Osteoblast (primary cell): Measurements from ENCODE around the gene KCNK5. TPM values are rescaled to one million over a fixed set of nuclear protein-coding genes. Genes with fewer than 3 reads are reported as not detected.

Experiments used
- DNase-seq: peaks from one replicate; pipeline ENCODE4 v3.0.0; 2011; ENCODE audit warnings: low spot score, mixed read lengths; ENCODE audit not compliant: insufficient read length; ENCODE audit errors: missing footprints
- H2AFZ ChIP-seq: 2 replicates; pipeline ENCODE4 v1.6.0; 2011; ENCODE audit warnings: mild to moderate bottlenecking, low read length
- H3K27ac ChIP-seq: 2 replicates; pipeline ENCODE4 v1.5.1; 2011; ENCODE audit warnings: mild to moderate bottlenecking, low read depth, low read length, moderate library complexity
- H3K27me3 ChIP-seq: 2 replicates; pipeline ENCODE4 v1.6.0; 2012; ENCODE audit warnings: mild to moderate bottlenecking, control low read depth, inconsistent platforms, low read length, moderate library complexity; ENCODE audit not compliant: insufficient read depth
- H3K36me3 ChIP-seq: 2 replicates; pipeline ENCODE4 v1.5.1; 2011; ENCODE audit warnings: mild to moderate bottlenecking, low read length, control low read depth, moderate library complexity; ENCODE audit not compliant: insufficient read depth
- H3K4me1 ChIP-seq: 2 replicates; pipeline ENCODE4 v1.5.1; 2011; ENCODE audit warnings: mild to moderate bottlenecking, low read length, control low read depth, moderate library complexity; ENCODE audit not compliant: insufficient read depth
- H3K4me2 ChIP-seq: 2 replicates; pipeline ENCODE4 v1.6.0; 2011; ENCODE audit warnings: mild to moderate bottlenecking, low read length; ENCODE audit not compliant: insufficient read depth
- H3K4me3 ChIP-seq: fragments of 200-600 bp; sonication (generic); 3 replicates; pipeline ENCODE4 v1.5.1; 2012; ENCODE audit warnings: mild to moderate bottlenecking, low read length, inconsistent platforms; ENCODE audit not compliant: insufficient read depth
- H3K79me2 ChIP-seq: 2 replicates; pipeline ENCODE4 v1.6.0; 2012; ENCODE audit warnings: mild to moderate bottlenecking, low read length, control low read depth, inconsistent platforms; ENCODE audit not compliant: insufficient read depth
- H3K9me3 ChIP-seq: 2 replicates; pipeline ENCODE4 v1.5.1; 2011; ENCODE audit warnings: low read depth, low read length, control low read depth
- H4K20me1 ChIP-seq: 2 replicates; pipeline ENCODE4 v1.6.0; 2012; ENCODE audit warnings: mild to moderate bottlenecking, low read length, control low read depth; ENCODE audit not compliant: insufficient read depth
- CTCF ChIP-seq: IDR thresholded peaks from 2 replicates; pipeline ENCODE4 v1.5.1; 2011; ENCODE audit warnings: mild to moderate bottlenecking, low read depth, low read length, moderate library complexity; ENCODE audit errors: extremely low read depth
- total RNA-seq: library from RNA; depleted of rRNA; stranded (reverse); fragments of >200 nt; gene quantifications from 2 replicates; pipeline ENCODE4 v1.2.3, GENCODE V29; 2012

The KCNK5 gene
- total RNA-seq, 1 donor, result not detected

GRCh38 chr6:39167321-39167720 lies 62.0 kb downstream of the KCNK5 start:
- H3K4me3 ChIP-seq, result no peak overlapping the region
- H2AFZ ChIP-seq, result no peak overlapping the region
- H3K27ac ChIP-seq, result no peak overlapping the region
- H3K9me3 ChIP-seq, result no peaks in the 10 kb centered on the region
- DNase-seq, result no peak
- no peaks in the 10 kb centered on the region for H3K4me1 ChIP-seq
- no peaks in the 10 kb centered on the region for H4K20me1 ChIP-seq
- no peaks in the 10 kb centered on the region for H3K79me2 ChIP-seq
- peaks cover 5% of the 10 kb centered on the region for H3K27me3 ChIP-seq
- H3K4me2 ChIP-seq, result no peak overlapping the region
- H3K36me3 ChIP-seq, result no peaks in the 10 kb centered on the region
- no peak for TF ChIP-seq CTCF

- no peaks in the 10 kb centered on the region for H3K79me2 ChIP-seq
- no peaks in the 10 kb centered on the region for H3K9me3 ChIP-seq
- H3K27ac ChIP-seq, result no peak overlapping the region
- peaks cover 5% of the 10 kb centered on the region for H3K27me3 ChIP-seq
- no peak overlapping the region for H3K4me2 ChIP-seq
- no peak overlapping the region for H2AFZ ChIP-seq
- TF ChIP-seq CTCF, result no peak
- H3K4me1 ChIP-seq, result no peaks in the 10 kb centered on the region
- no peaks in the 10 kb centered on the region for H3K36me3 ChIP-seq
- DNase-seq, result no peak
- no peaks in the 10 kb centered on the region for H4K20me1 ChIP-seq
- H3K4me3 ChIP-seq, result no peak overlapping the region
Measured at GRCh38 chr6:39166912-39167290, 62.4 kb downstream of the KCNK5 start.

GRCh38 chr6:39166189-39166911 lies 62.9 kb downstream of the KCNK5 start:
- Histone ChIP-seq H2AFZ (no peak overlapping the region), H3K27me3 (peaks cover 5% of the 10 kb centered on the region), H3K4me2 (no peak overlapping the region), H3K79me2 (no peaks in the 10 kb centered on the region), H3K27ac (no peak overlapping the region), H3K4me3 (no peak overlapping the region), H3K4me1 (no peaks in the 10 kb centered on the region), H4K20me1 (no peaks in the 10 kb centered on the region), H3K36me3 (no peaks in the 10 kb centered on the region), H3K9me3 (no peaks in the 10 kb centered on the region)
- DNase-seq, result peak; percentile 73
- peak; percentile 73 for TF ChIP-seq CTCF

GRCh38 chr6:39157511-39157910 lies 71.8 kb downstream of the KCNK5 start:
- Histone ChIP-seq H3K4me2 (no peak overlapping the region), H3K79me2 (no peaks in the 10 kb centered on the region), H4K20me1 (no peaks in the 10 kb centered on the region), H3K9me3 (no peaks in the 10 kb centered on the region), H3K4me3 (no peak overlapping the region), H2AFZ (no peak overlapping the region), H3K27ac (no peak overlapping the region), H3K27me3 (no peaks in the 10 kb centered on the region), H3K36me3 (no peaks in the 10 kb centered on the region), H3K4me1 (no peaks in the 10 kb centered on the region)
- TF ChIP-seq CTCF, result no peak
- no peak for DNase-seq
